Adrenal gland (tissue), 12 donors: Measurements from ENCODE around the gene DENND5A. TPM values are rescaled to one million over a fixed set of nuclear protein-coding genes. Genes with fewer than 3 reads are reported as not detected.
"Not testable (repeated sequence)": the region's sequence is repeated elsewhere in the genome, so short reads cannot be mapped to it uniquely, and the experiment has no call there.

Experiments used
- DNase-seq, 7 donors: peaks; one replicate each; pipeline ENCODE4 v3.0.0-alpha.2; 2019 to 2020
- H3K27ac ChIP-seq, 5 donors: fragments of 200-600 bp; sonication (generic) in 4 of 5; 1 replicate in 3 of 5; 2 replicates in 2 of 5; pipeline versions ENCODE4 v1.5.1 to v1.8.0; 2016 to 2020; ENCODE audit warnings: mild to moderate bottlenecking in 1 of 5
- H3K27me3 ChIP-seq: fragments of 200-600 bp; 2 replicates; pipeline ENCODE4 v1.8.0; 2021
- H3K36me3 ChIP-seq, 2 donors: fragments of 200-600 bp; replicated peaks in 1 of 2; 1 replicate in 1 of 2; 2 replicates in 1 of 2; pipeline versions ENCODE4 v1.5.1 to v1.8.0; 2018 to 2022
- H3K4me1 ChIP-seq, 2 donors: fragments of 200-600 bp; replicated peaks in 1 of 2; 1 replicate in 1 of 2; 2 replicates in 1 of 2; pipeline versions ENCODE4 v1.5.1 to v1.8.0; 2018 to 2021
- H3K4me3 ChIP-seq, 4 donors: fragments of 200-600 bp; sonication (generic) in 3 of 4; one replicate each; pipeline ENCODE4 v1.5.1; 2016 to 2018
- H3K9me3 ChIP-seq, 3 donors: fragments of 200-600 bp; sonication (generic) in 1 of 3; replicated peaks in 1 of 3; 1 replicate in 2 of 3; 2 replicates in 1 of 3; pipeline versions ENCODE4 v1.5.1 to v1.8.0; 2016 to 2021
- POLR2A ChIP-seq, 2 donors: fragments of 450-650 bp; IDR thresholded peaks; one replicate each; pipeline ENCODE4 v1.6.1; 2017; ENCODE audit warnings: antibody characterized with exemption in 2 of 2, mild to moderate bottlenecking in 2 of 2, moderate library complexity in 1 of 2
- WGBS, 4 donors: extraction: QIAGEN DNeasy Blood & Tissue Kit in 2 of 4; methylation state at CpG; one replicate each; pipeline versions ENCODE4 v1.1.5 to v1.1.7; 2013 to 2017; 5-methylcytosine and 5-hydroxymethylcytosine counted together
- intact Hi-C, 2 donors: fragments of 100-400 bp; cut with DNase I; formaldehyde crosslinking; loops; one replicate each; pipeline versions ENCODE4 v1.14.1 to v1.15.0; 2022 to 2023
- polyA plus RNA-seq, 3 donors: library from polyadenylated mRNA; stranded (reverse); fragments of 200-250 nt in 2 of 3; fragments of 350-450 nt in 1 of 3; fragmentation: Illumina TruSeq in 1 of 3; extraction: RNeasy Lipid Tissue Mini Kit (QIAGEN cat#74804) in 1 of 3; gene quantifications; one replicate each; pipeline ENCODE4 v1.2.3, GENCODE V29; 2013 to 2014
- total RNA-seq, 9 donors: library from RNA; depleted of rRNA in 4 of 9; stranded (reverse); fragments of >200 nt in 4 of 9; fragments of 120-200 nt in 1 of 9; fragmentation: NEBNext Ultra II Directional in 1 of 9; extraction: Animal tissue kit (Norgen Biotek cat#: 25700) in 1 of 9; gene quantifications; one replicate each; pipeline versions ENCODE4 v1.1.0 to v1.2.4, GENCODE V29; 2013 to 2023
- TF ChIP-seq, protein P1 (sequence below), 6 experiments: fragments of 450-650 bp in 4 of 6; fragments of 200-600 bp in 2 of 6; sonication (generic) in 1 of 6; IDR thresholded peaks; 1 replicate in 5 of 6; 2 replicates in 1 of 6; pipeline versions ENCODE4 v1.5.1 to v1.8.0; 2016 to 2021; ENCODE audit warnings: antibody characterized with exemption in 6 of 6, mild to moderate bottlenecking in 2 of 6, moderate library complexity in 1 of 6
- donor health status: healthy with polysubstance abuse.
- donor health status: Bipolar disorder and iron deficiency.
- donor health status: DM: yes; HTN: yes; CAD: no.
- donor health status: DM: no; HTN: no; CAD: no.
- donor health status: DM: no; HTN: no; CAD: no.
- donor health status: DM: yes; HTN: yes; CAD: no.

The DENND5A gene
- total and polyA plus RNA-seq, 12 donors = 26.8 to 75.4 (median 62.8) TPM

DNA sequence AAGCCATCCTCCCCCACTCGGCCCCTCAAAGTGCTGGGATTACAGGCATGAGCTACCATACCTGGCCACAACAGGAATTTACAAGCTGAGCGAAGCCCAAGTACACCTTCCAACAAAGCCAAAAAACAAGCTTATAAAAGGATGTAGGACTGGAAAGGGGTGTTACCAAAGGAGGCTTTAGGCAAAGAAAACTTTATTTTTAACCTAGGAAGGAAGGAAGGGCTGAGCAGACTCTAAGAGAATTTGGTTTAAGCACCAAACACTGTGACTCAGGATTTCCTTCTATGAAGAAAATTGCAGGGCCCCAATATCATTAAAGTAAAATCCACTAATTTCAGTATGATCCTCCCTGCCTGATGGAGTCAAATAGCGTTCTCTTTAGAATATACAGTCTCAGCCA, 12.1 kb downstream of the DENND5A start:
- Histone ChIP-seq H3K4me3 (no peak overlapping the region), H3K27ac (no peak overlapping the region), H3K9me3 (no peaks in the 10 kb centered on the region), H3K27me3 (no peaks in the 10 kb centered on the region), H3K4me1 (peaks cover 4 to 14% of the 10 kb centered on the region in 2 donors), H3K36me3 (no peaks in the 10 kb centered on the region)
- WGBS, 4 donors = 64 to 87% (median 73%) methylated on average over 3 of the region's 3 CpGs
- intact Hi-C loops = no loop called here
- no peak for DNase-seq
- TF ChIP-seq, protein P1, sequence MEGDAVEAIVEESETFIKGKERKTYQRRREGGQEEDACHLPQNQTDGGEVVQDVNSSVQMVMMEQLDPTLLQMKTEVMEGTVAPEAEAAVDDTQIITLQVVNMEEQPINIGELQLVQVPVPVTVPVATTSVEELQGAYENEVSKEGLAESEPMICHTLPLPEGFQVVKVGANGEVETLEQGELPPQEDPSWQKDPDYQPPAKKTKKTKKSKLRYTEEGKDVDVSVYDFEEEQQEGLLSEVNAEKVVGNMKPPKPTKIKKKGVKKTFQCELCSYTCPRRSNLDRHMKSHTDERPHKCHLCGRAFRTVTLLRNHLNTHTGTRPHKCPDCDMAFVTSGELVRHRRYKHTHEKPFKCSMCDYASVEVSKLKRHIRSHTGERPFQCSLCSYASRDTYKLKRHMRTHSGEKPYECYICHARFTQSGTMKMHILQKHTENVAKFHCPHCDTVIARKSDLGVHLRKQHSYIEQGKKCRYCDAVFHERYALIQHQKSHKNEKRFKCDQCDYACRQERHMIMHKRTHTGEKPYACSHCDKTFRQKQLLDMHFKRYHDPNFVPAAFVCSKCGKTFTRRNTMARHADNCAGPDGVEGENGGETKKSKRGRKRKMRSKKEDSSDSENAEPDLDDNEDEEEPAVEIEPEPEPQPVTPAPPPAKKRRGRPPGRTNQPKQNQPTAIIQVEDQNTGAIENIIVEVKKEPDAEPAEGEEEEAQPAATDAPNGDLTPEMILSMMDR (IDR thresholded peaks at IDR 0.05) = no peak
- TF ChIP-seq POLR2A (IDR thresholded peaks at IDR 0.05) = no peak

GRCh38 chr11:9251311-9251710, 13.8 kb downstream of the DENND5A start:
- no peaks in the 10 kb centered on the region for H3K9me3 ChIP-seq
- no peak for TF ChIP-seq POLR2A (IDR thresholded peaks at IDR 0.05)
- TF ChIP-seq, protein P1 (IDR thresholded peaks at IDR 0.05) = no peak
- DNase-seq = no peak
- H3K27ac ChIP-seq = no peak overlapping the region
- no peak overlapping the region for H3K4me3 ChIP-seq
- 81 to 91% (median 88%) methylated on average over 3 of the region's 3 CpGs for WGBS, 4 donors
- H3K4me1 ChIP-seq = peaks cover 4 to 9% of the 10 kb centered on the region in 2 donors
- intact Hi-C loops = no loop called here
- H3K36me3 ChIP-seq = no peaks in the 10 kb centered on the region
- no peaks in the 10 kb centered on the region for H3K27me3 ChIP-seq

DNA sequence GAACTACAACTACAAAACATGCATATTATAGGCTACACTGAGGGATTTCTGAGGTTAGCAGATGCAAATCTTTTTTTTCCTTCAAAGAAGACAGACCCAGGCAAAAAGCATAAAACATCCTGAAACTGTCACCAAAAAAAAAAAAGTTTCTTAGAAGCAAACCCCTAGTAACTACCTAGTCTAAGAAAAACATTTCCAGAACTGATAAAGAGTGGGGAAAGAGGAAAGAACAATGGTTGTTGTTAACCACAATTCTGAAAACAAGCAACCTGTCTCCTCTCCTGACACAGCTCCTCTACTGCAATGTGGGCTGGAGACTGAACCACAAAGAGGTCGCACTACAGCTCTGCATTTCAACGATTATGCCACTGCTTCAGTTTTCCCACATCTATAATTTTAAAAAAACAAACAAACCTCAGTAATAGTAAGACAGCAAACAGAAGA, 15.0 kb downstream of the DENND5A start:
- Histone ChIP-seq H3K4me3 (no peak overlapping the region), H3K4me1 (peaks cover 4 to 8% of the 10 kb centered on the region in 2 donors), H3K27me3 (no peaks in the 10 kb centered on the region), H3K27ac (no peak overlapping the region), H3K36me3 (no peaks in the 10 kb centered on the region), H3K9me3 (no peaks in the 10 kb centered on the region)
- no peak for DNase-seq
- WGBS, 4 donors = 27 to 39% (median 35%) methylated on average over 2 of the region's 2 CpGs
- no peak for TF ChIP-seq POLR2A (IDR thresholded peaks at IDR 0.05)
- TF ChIP-seq, protein P1 (IDR thresholded peaks at IDR 0.05) = no peak
- intact Hi-C loops = no loop called here

DNA sequence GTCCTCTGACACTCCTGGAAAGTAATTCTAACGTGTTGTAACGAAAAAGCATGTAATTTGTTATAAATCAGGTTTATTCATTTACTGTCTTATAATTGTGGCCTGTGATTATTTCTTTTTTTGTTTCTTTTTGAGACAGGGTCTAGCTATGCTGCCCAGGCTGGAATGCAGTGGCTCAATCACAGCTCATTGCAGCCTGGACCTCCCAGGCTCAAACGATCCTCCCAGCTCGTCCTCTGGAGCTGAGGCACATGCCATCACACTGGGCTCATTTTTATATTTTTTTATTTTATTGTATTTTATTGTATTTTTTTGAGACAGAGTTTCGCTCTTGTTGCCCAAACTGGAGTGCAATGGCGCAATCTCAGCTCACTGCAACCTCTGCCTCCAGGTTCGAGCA, 15.9 kb downstream of the DENND5A start:
- no peak overlapping the region for H3K4me3 ChIP-seq
- H3K9me3 ChIP-seq = no peaks in the 10 kb centered on the region
- 92 to 97% (median 94%) methylated on average over 7 of the region's 7 CpGs for WGBS, 4 donors
- intact Hi-C loops = no loop called here
- H3K27me3 ChIP-seq = no peaks in the 10 kb centered on the region
- no peak for DNase-seq
- TF ChIP-seq POLR2A (IDR thresholded peaks at IDR 0.05) = no peak
- H3K36me3 ChIP-seq = no peaks in the 10 kb centered on the region
- no peak overlapping the region for H3K27ac ChIP-seq
- peaks cover 4 to 8% of the 10 kb centered on the region in 2 donors for H3K4me1 ChIP-seq

DNA sequence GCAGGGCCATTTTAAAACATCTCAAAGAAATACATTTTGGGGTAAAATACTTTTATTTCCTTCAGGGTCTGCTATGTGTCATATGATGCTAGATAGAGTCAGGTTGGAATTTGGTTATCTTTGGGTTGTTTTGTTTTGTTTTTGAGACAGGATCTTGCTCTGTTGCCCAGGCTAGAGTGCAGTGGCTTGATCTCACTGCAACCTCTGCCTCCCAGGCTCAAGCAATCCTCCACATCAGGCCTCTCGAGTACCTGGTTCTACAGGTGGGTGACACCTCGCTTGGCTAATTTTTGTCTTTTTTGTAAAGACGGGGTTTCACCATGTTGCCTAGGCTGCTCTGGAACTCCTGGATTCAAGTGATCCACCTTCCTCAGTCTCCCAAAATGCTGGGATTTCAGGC, 17.3 kb downstream of the DENND5A start:
- H3K4me1 ChIP-seq = peaks cover 4 to 8% of the 10 kb centered on the region in 2 donors
- no peaks in the 10 kb centered on the region for H3K9me3 ChIP-seq
- H3K27me3 ChIP-seq = no peaks in the 10 kb centered on the region
- 85 to 99% (median 94%) methylated on average over 3 of the region's 3 CpGs for WGBS, 4 donors
- no peaks in the 10 kb centered on the region for H3K36me3 ChIP-seq
- no peak overlapping the region for H3K27ac ChIP-seq
- TF ChIP-seq, protein P1 (IDR thresholded peaks at IDR 0.05) = no peak
- no peak for TF ChIP-seq POLR2A (IDR thresholded peaks at IDR 0.05)
- no peak overlapping the region for H3K4me3 ChIP-seq
- intact Hi-C loops = no loop called here
- no peak for DNase-seq

DNA sequence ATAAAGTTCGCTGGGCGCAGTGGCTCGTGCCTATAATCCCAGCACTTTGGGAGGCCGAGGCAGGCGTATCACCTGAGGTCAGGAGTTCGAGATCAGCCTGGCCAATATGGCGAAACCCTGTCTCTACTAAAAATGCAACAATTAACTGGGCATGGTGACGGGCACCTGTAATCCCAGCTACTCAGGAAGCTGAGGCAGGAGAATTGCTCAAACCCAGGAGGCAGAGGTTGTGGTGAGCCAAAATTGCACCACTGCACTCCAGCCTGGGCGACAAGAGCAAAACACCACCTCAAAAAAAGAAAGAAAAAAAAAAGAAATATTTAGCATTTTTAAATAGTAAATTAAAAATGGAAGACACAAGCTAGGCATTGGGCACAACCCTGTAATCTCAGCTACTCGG, 28.9 kb downstream of the DENND5A start:
- DNase-seq, H3K27ac ChIP-seq: not testable (repeated sequence)
- WGBS, 4 donors = 91 to 94% (median 92%) methylated on average over 10 of the region's 10 CpGs

More for the DNA sequence above, 28.9 kb downstream of the DENND5A start:
- H3K36me3 ChIP-seq, H3K4me3 ChIP-seq, H3K27me3 ChIP-seq, intact Hi-C loops, H3K9me3 ChIP-seq: not testable (repeated sequence)
- peaks cover 2 to 15% of the 10 kb centered on the region in 2 donors for H3K4me1 ChIP-seq
